B cell (primary cell): ENCODE measurements around the gene MYT1. TPM values are rescaled to one million over a fixed set of nuclear protein-coding genes. Genes with fewer than 3 reads are reported as not detected.

ENCODE experiments used
- ATAC-seq: fragments of 200-7000 bp; cut with Tn5 transposase; one replicate; pipeline ENCODE4 v1.10.0; 2021; ENCODE audit warnings: low read depth, mild to moderate bottlenecking, moderate number of reproducible peaks, moderate library complexity
- CTCF ChIA-PET: fragments of 350-600 bp; sonication (Branson Sonifier 250); formaldehyde crosslinking; loops from one replicate; lab custom pipeline; 2021; ENCODE audit warnings: antibody characterized with exemption, inconsistent platforms; lab: Charles Lee
- POLR2A ChIA-PET: fragments of 350-600 bp; sonication (Branson Sonifier 250); formaldehyde crosslinking; loops from one replicate; lab custom pipeline; 2021; ENCODE audit warnings: antibody characterized with exemption; lab: Charles Lee
- DNase-seq: peaks from one replicate; pipeline ENCODE4 v3.0.0; 2013
- H2AFZ ChIP-seq: 2 replicates; pipeline ENCODE4 v1.6.1; 2012; ENCODE audit warnings: mild to moderate bottlenecking, low read depth, low read length; ENCODE audit not compliant: insufficient read depth, poor library complexity, severe bottlenecking
- H3K27ac ChIP-seq, 2 donors: 1 replicate in 1 of 2; 2 replicates in 1 of 2; pipeline ENCODE4 v1.5.1; 2012 to 2013; ENCODE audit warnings: low read length in 2 of 2, mild to moderate bottlenecking in 2 of 2, moderate library complexity in 1 of 2
- H3K27me3 ChIP-seq, 4 experiments: fragments of 200-600 bp in 1 of 4; sonication (generic) in 1 of 4; replicated peaks in 1 of 4; 1 replicate in 2 of 4; 2 replicates in 2 of 4; pipeline versions ENCODE4 v1.6.1 to v1.7.0; 2013 to 2016; ENCODE audit warnings: low read length in 3 of 4, mild to moderate bottlenecking in 2 of 4, mixed read lengths in 1 of 4, moderate library complexity in 1 of 4; ENCODE audit not compliant: insufficient read depth in 4 of 4, control insufficient read depth in 3 of 4; ENCODE audit errors: control extremely low read depth in 1 of 4
- H3K36me3 ChIP-seq, 2 experiments: replicated peaks in 1 of 2; 1 replicate in 1 of 2; 2 replicates in 1 of 2; pipeline versions ENCODE4 v1.6.1 to v1.7.1; 2013; ENCODE audit warnings: low read length in 1 of 2; ENCODE audit not compliant: insufficient read depth in 2 of 2, control insufficient read depth in 1 of 2; ENCODE audit errors: control extremely low read depth in 1 of 2, extremely low read depth in 1 of 2
- H3K4me1 ChIP-seq, 2 donors: fragments of 200-600 bp in 1 of 2; sonication (generic) in 1 of 2; 1 replicate in 1 of 2; 2 replicates in 1 of 2; pipeline versions ENCODE4 v1.5.1 to v1.6.1; 2013 to 2017; ENCODE audit warnings: low read length in 2 of 2; ENCODE audit not compliant: control insufficient read depth in 2 of 2, insufficient read depth in 2 of 2
- H3K4me2 ChIP-seq: replicated peaks from 2 replicates; pipeline ENCODE3; 2012; ENCODE audit warnings: mild to moderate bottlenecking, low read depth, low read length; ENCODE audit not compliant: poor library complexity, severe bottlenecking
- H3K4me3 ChIP-seq, 5 experiments: fragments of 200-600 bp in 1 of 5; sonication (generic) in 1 of 5; 1 replicate in 3 of 5; 2 replicates in 2 of 5; pipeline versions ENCODE4 v1.5.1 to v1.7.0; 2011 to 2016; ENCODE audit warnings: low read length in 4 of 5, mild to moderate bottlenecking in 4 of 5, low read depth in 2 of 5, control low read depth in 1 of 5, moderate library complexity in 1 of 5; ENCODE audit not compliant: insufficient read depth in 1 of 5; ENCODE audit errors: control extremely low read depth in 1 of 5, extremely low read depth in 1 of 5
- H3K79me2 ChIP-seq: fragments of 200-600 bp; sonication (generic); one replicate; pipeline ENCODE4 v1.6.0; 2016; ENCODE audit warnings: low read length; ENCODE audit not compliant: control insufficient read depth, insufficient read depth
- H3K9ac ChIP-seq: fragments of 200-600 bp; sonication (generic); 2 replicates; pipeline ENCODE4 v1.6.1; 2017; ENCODE audit warnings: mild to moderate bottlenecking, low read length, moderate library complexity
- H3K9me3 ChIP-seq, 3 donors: one replicate each; pipeline versions ENCODE4 v1.6.1 to v1.7.1; 2013; ENCODE audit warnings: low read length in 2 of 3; ENCODE audit not compliant: control insufficient read depth in 2 of 3, insufficient read depth in 1 of 3; ENCODE audit errors: control extremely low read depth in 1 of 3
- H4K20me1 ChIP-seq: 2 replicates; pipeline ENCODE4 v1.6.0; 2012; ENCODE audit warnings: mild to moderate bottlenecking, low read length; ENCODE audit not compliant: insufficient read depth, control insufficient read depth, poor library complexity, severe bottlenecking
- H3K27ac Mint-ChIP-seq: one replicate; pipeline ENCODE4 v1.8.0; 2021; ENCODE audit warnings: mixed read lengths
- H3K27me3 Mint-ChIP-seq: one replicate; pipeline ENCODE4 v1.8.0; 2021; ENCODE audit warnings: mixed read lengths
- H3K4me1 Mint-ChIP-seq: one replicate; pipeline ENCODE4 v1.8.0; 2021; ENCODE audit warnings: mixed read lengths
- H3K4me3 Mint-ChIP-seq: one replicate; pipeline ENCODE4 v1.8.0; 2021; ENCODE audit warnings: mixed read lengths
- H3K9me3 Mint-ChIP-seq: one replicate; pipeline ENCODE4 v1.8.0; 2022; ENCODE audit warnings: mixed read lengths; ENCODE audit not compliant: insufficient read depth
- CTCF ChIP-seq: fragments of 200-600 bp; IDR thresholded peaks from one replicate; pipeline ENCODE4 v1.8.0; 2022; ENCODE audit warnings: antibody characterized with exemption, mild to moderate bottlenecking
- EZH2 ChIP-seq: IDR thresholded peaks from 2 replicates; pipeline ENCODE4 v1.6.1; 2012; ENCODE audit warnings: borderline replicate concordance, low read depth, mild to moderate bottlenecking, moderate library complexity, low read length; ENCODE audit not compliant: insufficient read depth, poor library complexity, severe bottlenecking
- WGBS: methylation state at CpG from one replicate; pipeline ENCODE4 v1.1.5; 2013; ENCODE audit warnings: missing lambda C conversion rate; ENCODE audit not compliant: insufficient coverage; 5-methylcytosine and 5-hydroxymethylcytosine counted together
- intact Hi-C: fragments of 100-400 bp; cut with micrococcal nuclease; formaldehyde crosslinking; loops from one replicate; pipeline ENCODE4 v1.10.0; 2022
- polyA plus RNA-seq: library from polyadenylated mRNA; depleted of rRNA; stranded (reverse); fragments of >200 nt; gene quantifications from 2 replicates; pipeline ENCODE4 v1.2.3, GENCODE V29; 2012
- total RNA-seq, 2 donors: library from RNA; stranded (reverse); fragments of 120-200 nt in 1 of 2; gene quantifications; 1 replicate in 1 of 2; 2 replicates in 1 of 2; pipeline versions ENCODE4 v1.2.3 to v1.2.4, GENCODE V29; 2013 to 2022

MYT1 gene
- total and polyA plus RNA-seq, 2 donors (not counting 1 experiment from before 2014, with no cell fraction given), result 0.49 to 42.2 TPM

GRCh38 chr20:64193058-64193457, 28.8 kb downstream of the MYT1 start:
- Histone ChIP-seq H4K20me1 (no peaks in the 10 kb centered on the region), H3K9ac (no peak overlapping the region), H3K79me2 (no peaks in the 10 kb centered on the region), H3K4me2 (no peak overlapping the region), H3K27me3 (peaks cover 0 to 9% (median 3%) of the 10 kb centered on the region in 4 experiments), H3K9me3 (peaks cover 0 to under 1% (median 0%) of the 10 kb centered on the region in 3 donors), H3K4me1 (no peaks in the 10 kb centered on the region), H2AFZ (no peak overlapping the region), H3K36me3 (no peaks in the 10 kb centered on the region), H3K4me3 (no peak overlapping the region), H3K27ac (no peak overlapping the region)
- peaks cover 30% of the 10 kb centered on the region for H3K27me3 Mint-ChIP-seq
- no peak for ATAC-seq
- no peak for TF ChIP-seq CTCF
- TF ChIP-seq EZH2, result no peak
- WGBS, result 57% methylated on average over 2 of the region's 3 CpGs
- H3K27ac Mint-ChIP-seq, result no peak overlapping the region
- no peak for DNase-seq
- CTCF ChIA-PET, result no interaction called here
- POLR2A ChIA-PET, result no interaction called here
- no peak overlapping the region for H3K4me3 Mint-ChIP-seq
- intact Hi-C loops, result no loop called here
- H3K4me1 Mint-ChIP-seq, result no peaks in the 10 kb centered on the region
- H3K9me3 Mint-ChIP-seq, result no peaks in the 10 kb centered on the region

- no peaks in the 10 kb centered on the region for H3K9me3 ChIP-seq
- no peak overlapping the region for H3K4me3 Mint-ChIP-seq
- H3K4me1 Mint-ChIP-seq, result no peaks in the 10 kb centered on the region
- no peaks in the 10 kb centered on the region for H3K9me3 Mint-ChIP-seq
- no peak overlapping the region for H3K4me3 ChIP-seq
- H3K9ac ChIP-seq, result no peak overlapping the region
- H3K4me2 ChIP-seq, result no peak overlapping the region
- no peaks in the 10 kb centered on the region for H3K4me1 ChIP-seq
- POLR2A ChIA-PET, result no interaction called here
- H3K27me3 Mint-ChIP-seq, result peaks cover 28% of the 10 kb centered on the region
- no peak overlapping the region for H3K27ac ChIP-seq
- CTCF ChIA-PET, result no interaction called here
- no peak for DNase-seq
- TF ChIP-seq EZH2 (no peak), CTCF (no peak)
- H2AFZ ChIP-seq, result no peak overlapping the region
- H3K79me2 ChIP-seq, result no peaks in the 10 kb centered on the region
- H4K20me1 ChIP-seq, result no peaks in the 10 kb centered on the region
- intact Hi-C loops, result no loop called here
- H3K27me3 ChIP-seq, result peaks cover 0 to 6% (median 3%) of the 10 kb centered on the region in 4 experiments
- no peak overlapping the region for H3K27ac Mint-ChIP-seq
- no peak for ATAC-seq
- H3K36me3 ChIP-seq, result no peaks in the 10 kb centered on the region
These were observed 30.0 kb downstream of the MYT1 start for GRCh38 chr20:64194269-64194668.
